PC-3 (cell line): ENCODE measurements around the gene FUT8. TPM values are rescaled to one million over a fixed set of nuclear protein-coding genes. Genes with fewer than 3 reads are reported as not detected.

Experiments used
- ATAC-seq: fragments of 200-7000 bp; cut with Tn5 transposase; 2 replicates; pipeline ENCODE4 v1.9.1; 2020; ENCODE audit warnings: mild to moderate bottlenecking, moderate library complexity
- BruUV-seq: library from RNA; stranded (reverse); fragments of 400-500 nt; replicated peaks from 2 replicates; lab custom pipeline; 2021; lab: Mats Ljungman, UMichigan
- CTCF ChIA-PET: fragments of 300-600 bp; sonication (Branson Sonifier 250); formaldehyde crosslinking; loops from one replicate; lab custom pipeline; 2022; ENCODE audit warnings: antibody characterized with exemption; lab: Charles Lee
- POLR2A ChIA-PET: fragments of 300-600 bp; sonication (Branson Sonifier 250); formaldehyde crosslinking; loops from one replicate; lab custom pipeline; 2022; ENCODE audit warnings: antibody characterized with exemption; ENCODE audit not compliant: unreplicated experiment; lab: Charles Lee
- DNase-seq: peaks from one replicate; pipeline ENCODE4 v3.0.0-alpha.2; 2015
- H2AFZ ChIP-seq: fragments of 300-600 bp; sonication (generic); 2 replicates; pipeline ENCODE4 v1.6.0; 2016; ENCODE audit warnings: antibody characterized with exemption, low read length
- H3F3A ChIP-seq: fragments of 300-600 bp; sonication (generic); one replicate; pipeline ENCODE4 v1.6.0; 2017; ENCODE audit warnings: antibody characterized with exemption, low read length, control low read depth, mild to moderate bottlenecking; ENCODE audit not compliant: unreplicated experiment
- H3K27ac ChIP-seq: fragments of 300-600 bp; sonication (generic); 2 replicates; pipeline ENCODE4 v1.5.1; 2016; ENCODE audit warnings: mild to moderate bottlenecking, low read length
- H3K27me3 ChIP-seq: fragments of 300-600 bp; sonication (generic); 2 replicates; pipeline ENCODE4 v1.6.1; 2016; ENCODE audit warnings: low read length, mixed read lengths
- H3K36me3 ChIP-seq: fragments of 300-600 bp; sonication (generic); 2 replicates; pipeline ENCODE4 v1.6.1; 2016; ENCODE audit warnings: low read depth, mixed run types, low read length, mixed read lengths
- H3K4me1 ChIP-seq: fragments of 300-600 bp; sonication (generic); 2 replicates; pipeline ENCODE4 v1.5.1; 2016; ENCODE audit warnings: low read length; ENCODE audit not compliant: insufficient read depth
- H3K4me2 ChIP-seq: fragments of 300-600 bp; sonication (generic); 2 replicates; pipeline ENCODE4 v1.6.0; 2016; ENCODE audit warnings: low read length
- H3K4me3 ChIP-seq: fragments of 300-600 bp; sonication (generic); 2 replicates; pipeline ENCODE4 v1.5.1; 2016; ENCODE audit warnings: mild to moderate bottlenecking, low read length, mixed read lengths
- H3K79me2 ChIP-seq: fragments of 300-600 bp; sonication (generic); 2 replicates; pipeline ENCODE4 v1.6.1; 2017; ENCODE audit warnings: low read length, mixed read lengths
- H3K9ac ChIP-seq: fragments of 300-600 bp; sonication (generic); 2 replicates; pipeline ENCODE4 v1.6.0; 2016; ENCODE audit warnings: mild to moderate bottlenecking, low read length
- H3K9me2 ChIP-seq: fragments of 300-600 bp; sonication (generic); replicated peaks from 2 replicates; pipeline ENCODE4 v1.6.1; 2016; ENCODE audit warnings: mixed run types, low read length, mixed read lengths
- H3K9me3 ChIP-seq: fragments of 300-600 bp; sonication (generic); 2 replicates; pipeline ENCODE4 v1.6.1; 2016; ENCODE audit warnings: low read length, mixed read lengths
- H4K20me1 ChIP-seq: fragments of 300-600 bp; sonication (generic); 2 replicates; pipeline ENCODE4 v1.6.1; 2016; ENCODE audit warnings: low read length, mixed read lengths
- CTCF ChIP-seq: fragments of 300-600 bp; sonication (generic); conservative IDR thresholded peaks from 2 replicates; pipeline ENCODE4 v1.5.1; 2017; ENCODE audit warnings: antibody characterized with exemption, low read depth, mild to moderate bottlenecking, low read length
- EZH2 ChIP-seq: fragments of 300-600 bp; sonication (generic); IDR thresholded peaks from one replicate; pipeline ENCODE4 v1.6.1; 2017; ENCODE audit warnings: antibody characterized with exemption, mild to moderate bottlenecking, low read length; ENCODE audit not compliant: unreplicated experiment
- EZH2phosphoT487 ChIP-seq: fragments of 300-600 bp; sonication (generic); IDR thresholded peaks from 2 replicates; pipeline ENCODE4 v1.6.1; 2018; ENCODE audit warnings: mild to moderate bottlenecking, antibody characterized with exemption, low read length, borderline replicate concordance
- intact Hi-C: fragments of 100-400 bp; cut with micrococcal nuclease; formaldehyde crosslinking; loops from 2 replicates; pipeline ENCODE4 v1.9.0; 2023
- total RNA-seq: library from RNA; depleted of rRNA; stranded (reverse); fragments of >200 nt; gene quantifications from 2 replicates; pipeline ENCODE4 v1.2.3, GENCODE V29; 2014

The FUT8 gene
- total RNA-seq, 1 experiment from 2014 or later = 132 TPM

GRCh38 chr14:65770681-65771080 lies 358.2 kb downstream of the FUT8 start:
- H3K79me2 ChIP-seq = no peaks in the 10 kb centered on the region
- CTCF ChIA-PET = no interaction called here
- BruUV-seq = no TSS peak
- peaks cover 10% of the 10 kb centered on the region for H3K4me1 ChIP-seq
- no peaks in the 10 kb centered on the region for H3K9me2 ChIP-seq
- TF ChIP-seq CTCF (no peak), EZH2phosphoT487 (no peak), EZH2 (no peak)
- ATAC-seq = no peak
- no peaks in the 10 kb centered on the region for H4K20me1 ChIP-seq
- intact Hi-C loops = no loop called here
- no peak overlapping the region for H3K27ac ChIP-seq
- no peaks in the 10 kb centered on the region for H3K36me3 ChIP-seq
- H3K27me3 ChIP-seq = no peaks in the 10 kb centered on the region
- H3F3A ChIP-seq = no peaks in the 10 kb centered on the region
- no peak overlapping the region for H3K4me2 ChIP-seq
- no peak overlapping the region for H3K9ac ChIP-seq
- POLR2A ChIA-PET = no interaction called here
- H3K4me3 ChIP-seq = no peak overlapping the region
- no peak overlapping the region for H2AFZ ChIP-seq
- no peaks in the 10 kb centered on the region for H3K9me3 ChIP-seq
- no peak for DNase-seq

- Histone ChIP-seq H3F3A (no peaks in the 10 kb centered on the region), H4K20me1 (no peaks in the 10 kb centered on the region), H3K9ac (no peak overlapping the region), H3K4me1 (peaks cover 15% of the 10 kb centered on the region), H3K79me2 (no peaks in the 10 kb centered on the region), H3K4me2 (no peak overlapping the region), H2AFZ (no peak overlapping the region), H3K9me3 (no peaks in the 10 kb centered on the region), H3K27ac (no peak overlapping the region), H3K27me3 (no peaks in the 10 kb centered on the region), H3K9me2 (no peaks in the 10 kb centered on the region), H3K36me3 (no peaks in the 10 kb centered on the region), H3K4me3 (no peak overlapping the region)
- no peak for ATAC-seq
- no peak for TF ChIP-seq EZH2
- intact Hi-C loops = no loop called here
- CTCF ChIA-PET = interaction anchor here (0.6 kb wide), 1 partner anchor 127 kb away, joined by 5 read pairs; no protein-coding TSS in a partner anchor
- POLR2A ChIA-PET = no interaction called here
- BruUV-seq = no TSS peak
- DNase-seq = no peak
Observed at GRCh38 chr14:65771271-65771670, 358.7 kb downstream of the FUT8 start.

GRCh38 chr14:65772466-65772865 lies 359.9 kb downstream of the FUT8 start:
- Histone ChIP-seq H4K20me1 (no peaks in the 10 kb centered on the region), H3K9ac (no peak overlapping the region), H3K4me1 (peaks cover 15% of the 10 kb centered on the region), H3K4me2 (no peak overlapping the region), H3K9me2 (no peaks in the 10 kb centered on the region), H3K27ac (no peak overlapping the region), H3K4me3 (no peak overlapping the region), H3F3A (no peaks in the 10 kb centered on the region), H3K36me3 (no peaks in the 10 kb centered on the region), H3K9me3 (no peaks in the 10 kb centered on the region), H2AFZ (no peak overlapping the region), H3K27me3 (no peaks in the 10 kb centered on the region), H3K79me2 (no peaks in the 10 kb centered on the region)
- intact Hi-C loops = no loop called here
- TF ChIP-seq EZH2phosphoT487 (no peak), CTCF (no peak), EZH2 (no peak)
- ChIA-PET POLR2A (no interaction called here), CTCF (no interaction called here)
- ATAC-seq (no peak), DNase-seq (no peak)
- no TSS peak for BruUV-seq
